Brain microvascular endothelial cell (primary cell): ENCODE results near the gene TARM1.

ENCODE experiments used
- DNase-seq: peaks from one replicate; pipeline ENCODE4 v3.0.0-alpha.2; 2020
- H3K27ac ChIP-seq: fragments of 250-450 bp; sonication (Bioruptor Pico); 2 replicates; pipeline ENCODE4 v1.5.1; 2020; ENCODE audit warnings: mild to moderate bottlenecking, moderate library complexity
- H3K27me3 ChIP-seq: fragments of 250-450 bp; sonication (Bioruptor Pico); replicated peaks from 2 replicates; pipeline ENCODE4 v1.5.1; 2020; ENCODE audit warnings: mild to moderate bottlenecking
- H3K36me3 ChIP-seq: fragments of 250-450 bp; sonication (Bioruptor Pico); replicated peaks from 2 replicates; pipeline ENCODE4 v1.5.1; 2020; ENCODE audit warnings: mild to moderate bottlenecking
- H3K4me3 ChIP-seq: 2 replicates; pipeline ENCODE4 v1.5.1; 2011; ENCODE audit warnings: low read depth, mild to moderate bottlenecking, control low read depth, low read length, moderate library complexity
- in situ Hi-C: cut with HindIII; loops from 2 replicates; pipeline ENCODE4 v1.10.0; 2017; ENCODE audit warnings: low sequenced_read_pairs, low pct_ligation_motif_present
- TF ChIP-seq, protein P1 (sequence below): IDR thresholded peaks from 2 replicates; pipeline ENCODE4 v1.5.1; 2011; ENCODE audit warnings: low read depth, mild to moderate bottlenecking, moderate library complexity, low read length, control low read depth, inconsistent platforms; ENCODE audit errors: missing control alignments

Gene TARM1

DNA sequence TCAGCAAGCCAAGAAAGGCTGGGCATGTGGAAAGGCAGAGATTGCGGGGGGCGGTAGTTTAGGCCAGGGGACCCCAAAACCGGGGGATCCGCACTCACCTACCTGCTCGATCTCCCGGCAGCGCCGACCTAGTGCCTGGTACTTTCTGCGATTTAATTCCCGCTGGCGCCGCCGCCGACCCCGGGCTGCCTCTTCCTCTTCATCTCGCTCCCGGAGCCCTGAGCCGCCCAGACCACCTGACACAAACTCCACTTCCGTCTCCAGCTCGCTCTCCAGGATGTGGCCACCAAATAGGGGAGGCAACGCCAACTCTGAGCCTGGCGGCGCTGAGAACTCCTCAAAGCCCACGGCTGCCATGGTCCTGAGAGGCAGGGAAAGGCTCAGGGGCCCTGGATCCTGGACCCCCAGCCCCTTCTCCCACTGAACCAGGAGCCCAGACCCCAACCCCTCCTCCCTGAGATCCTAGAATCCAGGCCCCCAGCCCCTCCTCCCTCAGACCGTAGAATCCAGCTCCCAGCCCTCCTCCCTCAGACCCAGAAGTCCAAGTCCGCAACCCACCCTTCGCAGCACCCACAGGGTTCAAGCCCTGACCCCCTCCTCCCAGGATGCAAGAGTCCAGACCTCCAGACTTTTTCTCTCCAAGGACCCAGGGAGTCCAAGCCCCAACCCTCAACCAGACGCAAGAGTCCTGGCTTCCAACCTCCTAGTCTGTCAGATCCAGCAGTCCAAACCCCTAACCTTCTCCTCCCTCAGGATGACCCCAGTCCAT, 33.4 kb upstream of the TARM1 start:
- Histone ChIP-seq H3K4me3 (peak overlapping the region; percentile 90), H3K27ac (peak overlapping the region; percentile 91), H3K27me3 (no peaks in the 10 kb centered on the region), H3K36me3 (peaks cover 28% of the 10 kb centered on the region)
- TF ChIP-seq, protein P1, sequence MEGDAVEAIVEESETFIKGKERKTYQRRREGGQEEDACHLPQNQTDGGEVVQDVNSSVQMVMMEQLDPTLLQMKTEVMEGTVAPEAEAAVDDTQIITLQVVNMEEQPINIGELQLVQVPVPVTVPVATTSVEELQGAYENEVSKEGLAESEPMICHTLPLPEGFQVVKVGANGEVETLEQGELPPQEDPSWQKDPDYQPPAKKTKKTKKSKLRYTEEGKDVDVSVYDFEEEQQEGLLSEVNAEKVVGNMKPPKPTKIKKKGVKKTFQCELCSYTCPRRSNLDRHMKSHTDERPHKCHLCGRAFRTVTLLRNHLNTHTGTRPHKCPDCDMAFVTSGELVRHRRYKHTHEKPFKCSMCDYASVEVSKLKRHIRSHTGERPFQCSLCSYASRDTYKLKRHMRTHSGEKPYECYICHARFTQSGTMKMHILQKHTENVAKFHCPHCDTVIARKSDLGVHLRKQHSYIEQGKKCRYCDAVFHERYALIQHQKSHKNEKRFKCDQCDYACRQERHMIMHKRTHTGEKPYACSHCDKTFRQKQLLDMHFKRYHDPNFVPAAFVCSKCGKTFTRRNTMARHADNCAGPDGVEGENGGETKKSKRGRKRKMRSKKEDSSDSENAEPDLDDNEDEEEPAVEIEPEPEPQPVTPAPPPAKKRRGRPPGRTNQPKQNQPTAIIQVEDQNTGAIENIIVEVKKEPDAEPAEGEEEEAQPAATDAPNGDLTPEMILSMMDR = no peak
- in situ Hi-C loops = no loop called here
- peak; percentile 36 for DNase-seq

DNA sequence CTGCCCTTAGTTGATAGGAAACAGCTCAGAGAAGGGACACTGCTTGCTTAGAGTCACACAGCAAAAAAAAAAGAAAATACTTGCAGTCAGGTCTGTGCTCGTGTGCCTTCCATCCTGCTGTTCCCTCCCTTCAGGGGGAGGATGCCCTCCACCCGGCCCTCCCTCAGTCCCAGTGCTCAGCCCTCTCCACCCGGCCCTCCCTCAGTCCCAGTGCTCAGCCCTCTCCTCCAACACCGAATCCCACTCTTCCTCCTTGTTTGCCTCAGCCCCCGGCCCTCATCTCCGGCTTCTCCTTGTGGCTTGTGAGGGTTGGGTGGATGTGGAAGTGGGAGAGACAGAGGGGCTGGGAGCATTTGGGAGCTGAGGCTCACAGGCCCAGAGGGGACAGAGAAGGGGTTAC, 28.5 kb upstream of the TARM1 start:
- peaks cover 62% of the 10 kb centered on the region for H3K36me3 ChIP-seq
- no peaks in the 10 kb centered on the region for H3K27me3 ChIP-seq
- no peak overlapping the region for H3K4me3 ChIP-seq
- no peak overlapping the region for H3K27ac ChIP-seq
- no peak for DNase-seq
- TF ChIP-seq, protein P1 = no peak
- in situ Hi-C loops = no loop called here

DNA sequence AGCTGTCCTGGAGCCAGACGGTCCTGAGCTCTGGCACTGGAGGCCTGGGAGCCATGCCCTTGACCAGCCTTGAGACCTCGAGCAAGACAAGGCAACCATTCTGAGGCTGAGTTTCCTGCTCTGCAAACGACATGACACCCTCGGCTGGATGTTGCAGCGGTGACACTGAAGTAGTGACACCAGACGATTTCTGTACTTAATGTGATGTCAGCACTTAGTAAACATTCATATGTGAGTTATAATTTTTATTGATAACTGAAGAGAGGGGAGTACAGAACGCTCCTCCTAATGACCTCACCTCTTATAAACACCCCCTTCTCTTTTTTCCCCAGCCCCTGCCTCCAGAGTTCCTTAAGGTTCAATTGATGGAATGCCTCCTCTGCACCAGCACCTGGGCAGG, 27.3 kb upstream of the TARM1 start:
- no peak overlapping the region for H3K27ac ChIP-seq
- H3K36me3 ChIP-seq = peaks cover 57% of the 10 kb centered on the region
- H3K27me3 ChIP-seq = no peaks in the 10 kb centered on the region
- H3K4me3 ChIP-seq = no peak overlapping the region
- no peak for DNase-seq
- TF ChIP-seq, protein P1 = no peak
- in situ Hi-C loops = no loop called here

DNA sequence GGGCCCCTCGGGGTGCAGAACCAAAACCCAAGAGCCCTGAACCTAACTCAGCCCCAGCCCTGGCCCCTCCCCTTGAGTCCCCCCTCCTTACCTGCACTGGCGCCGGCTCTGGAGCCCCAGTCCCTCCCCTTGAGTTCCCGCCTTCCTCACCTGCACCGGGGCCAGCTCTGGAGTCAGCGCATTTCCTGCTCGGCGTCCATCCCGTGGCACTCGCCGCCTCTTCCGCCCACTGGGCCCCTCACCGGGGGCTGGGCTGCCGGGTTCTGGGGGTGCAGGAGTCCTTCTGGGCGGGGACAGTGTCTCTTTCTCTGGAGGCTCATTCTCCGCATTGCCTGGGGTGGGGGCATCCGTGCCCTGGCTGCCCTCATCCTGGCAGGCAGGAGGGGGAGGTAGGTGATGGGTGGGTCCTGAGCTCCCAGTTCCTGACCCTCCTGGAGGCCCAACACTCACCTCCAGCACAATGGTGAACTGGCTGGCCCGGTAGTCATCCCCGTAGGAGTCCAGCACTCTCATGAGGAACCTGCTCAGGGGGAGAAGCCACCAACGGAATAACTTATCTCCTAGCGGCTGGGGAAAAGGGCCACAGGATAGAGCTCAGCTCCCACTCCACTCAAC, 26.8 kb upstream of the TARM1 start:
- in situ Hi-C loops = no loop called here
- no peak overlapping the region for H3K27ac ChIP-seq
- H3K36me3 ChIP-seq = peaks cover 52% of the 10 kb centered on the region
- H3K4me3 ChIP-seq = no peak overlapping the region
- TF ChIP-seq, protein P1 = no peak
- no peaks in the 10 kb centered on the region for H3K27me3 ChIP-seq
- no peak for DNase-seq

DNA sequence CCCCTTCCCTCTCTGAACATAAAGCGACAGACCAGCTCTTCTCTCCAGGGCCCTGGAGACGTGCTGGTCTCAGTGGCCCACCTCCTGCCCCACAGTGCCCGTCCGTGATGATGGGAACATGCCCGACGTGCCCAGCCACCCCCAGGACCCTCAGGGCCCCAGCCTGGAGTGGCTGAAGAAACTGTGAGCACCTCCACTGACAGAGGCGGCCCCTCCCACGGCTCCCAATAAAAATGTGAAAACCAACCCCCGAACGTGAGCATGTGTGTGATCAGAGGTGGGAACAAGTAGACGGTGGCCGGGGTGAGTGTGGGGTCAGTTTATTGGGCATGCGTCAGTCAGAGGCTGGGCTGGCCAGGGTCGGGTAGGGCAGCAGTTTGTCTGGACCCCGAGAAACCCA, 25.6 kb upstream of the TARM1 start:
- Histone ChIP-seq H3K27me3 (no peaks in the 10 kb centered on the region), H3K27ac (no peak overlapping the region), H3K36me3 (peaks cover 50% of the 10 kb centered on the region), H3K4me3 (no peak overlapping the region)
- DNase-seq = no peak
- TF ChIP-seq, protein P1 = no peak
- in situ Hi-C loops = no loop called here
